H9 (cell line): Measurements from ENCODE around the gene ARMH3. TPM values are rescaled to one million over a fixed set of nuclear protein-coding genes. Genes with fewer than 3 reads are reported as not detected.

Experiments
- DNase-seq: peaks from one replicate; pipeline ENCODE4 v3.0.0-alpha.2; 2017
- H2AFZ ChIP-seq: one replicate; pipeline ENCODE4 v1.6.1; 2013; ENCODE audit warnings: mild to moderate bottlenecking, low read length, control low read depth, moderate library complexity
- H2AK5ac ChIP-seq: 2 replicates; pipeline ENCODE4 v1.6.1; 2013; ENCODE audit warnings: low read length, control low read depth, mixed read lengths; ENCODE audit not compliant: insufficient read length
- H2BK120ac ChIP-seq: one replicate; pipeline ENCODE4 v1.6.1; 2013; ENCODE audit warnings: low read depth, mild to moderate bottlenecking, low read length, control low read depth, inconsistent platforms; ENCODE audit not compliant: poor library complexity, severe bottlenecking
- H2BK12ac ChIP-seq: 2 replicates; pipeline ENCODE4 v1.6.1; 2013; ENCODE audit warnings: low read length, control low read depth, mixed read lengths, low read depth; ENCODE audit not compliant: insufficient read length
- H2BK15ac ChIP-seq: 2 replicates; pipeline ENCODE4 v1.6.1; 2013; ENCODE audit warnings: low read depth, low read length, control low read depth
- H2BK20ac ChIP-seq: one replicate; pipeline ENCODE4 v1.6.1; 2013; ENCODE audit warnings: low read depth, mild to moderate bottlenecking, low read length, control low read depth, inconsistent platforms; ENCODE audit not compliant: poor library complexity, severe bottlenecking
- H2BK5ac ChIP-seq: 2 replicates; pipeline ENCODE4 v1.6.1; 2013; ENCODE audit warnings: low read length, control low read depth, mixed read lengths; ENCODE audit not compliant: insufficient read length
- H3K14ac ChIP-seq: 2 replicates; pipeline ENCODE4 v1.6.1; 2013; ENCODE audit warnings: low read length, control low read depth; ENCODE audit not compliant: insufficient read depth
- H3K18ac ChIP-seq: 2 replicates; pipeline ENCODE4 v1.6.1; 2013; ENCODE audit warnings: low read depth, mild to moderate bottlenecking, mixed read lengths, low read length, control low read depth; ENCODE audit not compliant: insufficient read length
- H3K23ac ChIP-seq: 2 replicates; pipeline ENCODE4 v1.6.1; 2013; ENCODE audit warnings: low read length, control low read depth, mixed read lengths, low read depth; ENCODE audit not compliant: insufficient read length
- H3K23me2 ChIP-seq: 2 replicates; pipeline ENCODE4 v1.6.1; 2013; ENCODE audit warnings: low read depth, mild to moderate bottlenecking, mixed read lengths, low read length, control low read depth; ENCODE audit not compliant: insufficient read length, poor library complexity, severe bottlenecking
- H3K27ac ChIP-seq: 2 replicates; pipeline ENCODE4 v1.5.1; 2013; ENCODE audit warnings: low read length, control low read depth, mixed read lengths, low read depth; ENCODE audit not compliant: insufficient read length
- H3K27me3 ChIP-seq: 2 replicates; pipeline ENCODE4 v1.6.1; 2013; ENCODE audit warnings: low read length, control low read depth, inconsistent platforms; ENCODE audit not compliant: insufficient read depth
- H3K4ac ChIP-seq: 2 replicates; pipeline ENCODE4 v1.6.1; 2013; ENCODE audit warnings: low read depth, mild to moderate bottlenecking, control low read depth, inconsistent platforms, low read length, moderate library complexity
- H3K4me1 ChIP-seq: 2 replicates; pipeline ENCODE4 v1.6.1; 2013; ENCODE audit warnings: low read length, control low read depth, inconsistent platforms; ENCODE audit not compliant: insufficient read depth
- H3K4me2 ChIP-seq: 2 replicates; pipeline ENCODE4 v1.6.1; 2013; ENCODE audit warnings: low read length, control low read depth, mixed read lengths; ENCODE audit not compliant: insufficient read length, insufficient read depth
- H3K56ac ChIP-seq: 2 replicates; pipeline ENCODE4 v1.6.1; 2013; ENCODE audit warnings: low read depth, mild to moderate bottlenecking, mixed read lengths, low read length, control low read depth; ENCODE audit not compliant: insufficient read length
- H3K79me1 ChIP-seq: 2 replicates; pipeline ENCODE4 v1.6.1; 2013; ENCODE audit warnings: low read depth, mild to moderate bottlenecking, moderate library complexity, low read length, control low read depth, inconsistent platforms; ENCODE audit not compliant: insufficient read depth, poor library complexity, severe bottlenecking
- H3K79me2 ChIP-seq: 2 replicates; pipeline ENCODE4 v1.6.1; 2013; ENCODE audit warnings: low read length, control low read depth, inconsistent platforms; ENCODE audit not compliant: insufficient read depth
- H3K9ac ChIP-seq: 2 replicates; pipeline ENCODE4 v1.6.1; 2013; ENCODE audit warnings: low read length, control low read depth, mixed read lengths; ENCODE audit not compliant: insufficient read length; ENCODE audit errors: extremely low read depth
- H3K9me3 ChIP-seq: one replicate; pipeline ENCODE4 v1.6.1; 2013; ENCODE audit warnings: low read depth, low read length, inconsistent platforms; ENCODE audit not compliant: control insufficient read depth
- H3T11ph ChIP-seq: one replicate; pipeline ENCODE4 v1.6.1; 2013; ENCODE audit warnings: mild to moderate bottlenecking, low read length, control low read depth, inconsistent platforms
- H4K20me1 ChIP-seq: one replicate; pipeline ENCODE4 v1.6.1; 2013; ENCODE audit not compliant: control insufficient read depth, insufficient read length, insufficient read depth
- H4K5ac ChIP-seq: 2 replicates; pipeline ENCODE4 v1.6.1; 2013; ENCODE audit warnings: low read depth, mild to moderate bottlenecking, mixed read lengths, low read length, control low read depth; ENCODE audit not compliant: insufficient read length
- H4K8ac ChIP-seq: replicated peaks from 2 replicates; pipeline ENCODE4 v1.6.1; 2013; ENCODE audit warnings: low read length, control low read depth, mixed read lengths, low read depth; ENCODE audit not compliant: insufficient read length
- H4K91ac ChIP-seq: 2 replicates; pipeline ENCODE4 v1.6.1; 2013; ENCODE audit warnings: low read depth, mild to moderate bottlenecking, moderate library complexity, mixed read lengths, low read length, control low read depth; ENCODE audit not compliant: insufficient read length
- H3K27ac Mint-ChIP-seq, 3 experiments: 2 replicates in 2 of 3; 3 replicates in 1 of 3; pipeline ENCODE4 v1.8.0; 2020 to 2021; ENCODE audit warnings: mixed read lengths in 3 of 3, mild to moderate bottlenecking in 1 of 3, moderate library complexity in 1 of 3
- H3K27me3 Mint-ChIP-seq: 2 replicates; pipeline ENCODE4 v1.8.0; 2021; ENCODE audit warnings: low read depth, mild to moderate bottlenecking, moderate library complexity, mixed read lengths
- H3K36me3 Mint-ChIP-seq, 3 experiments: 2 replicates in 2 of 3; 3 replicates in 1 of 3; pipeline ENCODE4 v1.8.0; 2020 to 2021; ENCODE audit warnings: low read depth in 3 of 3, mixed read lengths in 3 of 3; ENCODE audit not compliant: insufficient read depth in 1 of 3
- H3K4me1 Mint-ChIP-seq, 2 experiments: 2 replicates each; pipeline ENCODE4 v1.8.0; 2020; ENCODE audit warnings: mixed read lengths in 2 of 2
- H3K4me3 Mint-ChIP-seq, 2 experiments: 2 replicates in 1 of 2; 3 replicates in 1 of 2; pipeline ENCODE4 v1.8.0; 2020 to 2021; ENCODE audit warnings: mild to moderate bottlenecking in 2 of 2, mixed read lengths in 2 of 2, moderate library complexity in 1 of 2
- H3K9me3 Mint-ChIP-seq, 2 experiments: 2 replicates in 1 of 2; 3 replicates in 1 of 2; pipeline ENCODE4 v1.8.0; 2020; ENCODE audit warnings: mild to moderate bottlenecking in 2 of 2, mixed read lengths in 2 of 2, moderate library complexity in 1 of 2
- WGBS: extraction: QIAGEN DNeasy Blood & Tissue Kit; methylation state at CpG from one replicate; pipeline ENCODE4 v1.1.7; 2013; ENCODE audit warnings: missing lambda C conversion rate, low lambda C conversion rate, mixed read lengths; ENCODE audit not compliant: insufficient read length; ENCODE audit errors: extremely low coverage; 5-methylcytosine and 5-hydroxymethylcytosine counted together
- total RNA-seq: library from RNA; stranded (reverse); gene quantifications from 2 replicates; pipeline ENCODE4 v1.2.1, GENCODE V29; 2021
- TF ChIP-seq, protein P1 (sequence below): fragments of 200-600 bp; sonication (generic); conservative IDR thresholded peaks from 3 replicates; pipeline ENCODE4 v1.8.0; 2021; ENCODE audit warnings: antibody characterized with exemption, mild to moderate bottlenecking

ARMH3 gene
- total RNA-seq, 1 experiment from 2014 or later = 20.4 TPM

- no peak overlapping the region for H3K9ac ChIP-seq
- no peak overlapping the region for H2BK120ac ChIP-seq
- no peak overlapping the region; a peak in 1 of 7 replicates for H3K27ac Mint-ChIP-seq
- H3K9me3 Mint-ChIP-seq = no peaks in the 10 kb centered on the region
- no peak overlapping the region for H4K8ac ChIP-seq
- no peaks in the 10 kb centered on the region for H3K27me3 Mint-ChIP-seq
- H2BK12ac ChIP-seq = no peak overlapping the region
- H3K56ac ChIP-seq = no peak overlapping the region
- H3K4me1 ChIP-seq = no peaks in the 10 kb centered on the region; the same call in 1 of the 2 replicates
- no CpG with 5 or more reads among the region's 4 CpGs for WGBS
- no peak overlapping the region for H3K14ac ChIP-seq
- no peak overlapping the region for H2BK5ac ChIP-seq
- no peaks in the 10 kb centered on the region for H3K27me3 ChIP-seq
- peaks cover 2 to 33% (median 14%) of the 10 kb centered on the region in 3 experiments; a peak in 6 of 7 replicates for H3K36me3 Mint-ChIP-seq
- H2AK5ac ChIP-seq = no peak overlapping the region
- H3K79me2 ChIP-seq = no peaks in the 10 kb centered on the region
- H4K91ac ChIP-seq = no peak overlapping the region
- H3K4me3 Mint-ChIP-seq = no peak overlapping the region
- no peak overlapping the region for H2BK15ac ChIP-seq
- no peak overlapping the region for H3K18ac ChIP-seq
- no peak overlapping the region for H3K23ac ChIP-seq
- DNase-seq = no peak
- H4K5ac ChIP-seq = no peak overlapping the region
- H2BK20ac ChIP-seq = no peak overlapping the region
- TF ChIP-seq, protein P1, sequence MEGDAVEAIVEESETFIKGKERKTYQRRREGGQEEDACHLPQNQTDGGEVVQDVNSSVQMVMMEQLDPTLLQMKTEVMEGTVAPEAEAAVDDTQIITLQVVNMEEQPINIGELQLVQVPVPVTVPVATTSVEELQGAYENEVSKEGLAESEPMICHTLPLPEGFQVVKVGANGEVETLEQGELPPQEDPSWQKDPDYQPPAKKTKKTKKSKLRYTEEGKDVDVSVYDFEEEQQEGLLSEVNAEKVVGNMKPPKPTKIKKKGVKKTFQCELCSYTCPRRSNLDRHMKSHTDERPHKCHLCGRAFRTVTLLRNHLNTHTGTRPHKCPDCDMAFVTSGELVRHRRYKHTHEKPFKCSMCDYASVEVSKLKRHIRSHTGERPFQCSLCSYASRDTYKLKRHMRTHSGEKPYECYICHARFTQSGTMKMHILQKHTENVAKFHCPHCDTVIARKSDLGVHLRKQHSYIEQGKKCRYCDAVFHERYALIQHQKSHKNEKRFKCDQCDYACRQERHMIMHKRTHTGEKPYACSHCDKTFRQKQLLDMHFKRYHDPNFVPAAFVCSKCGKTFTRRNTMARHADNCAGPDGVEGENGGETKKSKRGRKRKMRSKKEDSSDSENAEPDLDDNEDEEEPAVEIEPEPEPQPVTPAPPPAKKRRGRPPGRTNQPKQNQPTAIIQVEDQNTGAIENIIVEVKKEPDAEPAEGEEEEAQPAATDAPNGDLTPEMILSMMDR = no peak
- no peaks in the 10 kb centered on the region for H3K79me1 ChIP-seq
- H4K20me1 ChIP-seq = no peaks in the 10 kb centered on the region
- no peak overlapping the region for H2AFZ ChIP-seq
- H3K23me2 ChIP-seq = no peaks in the 10 kb centered on the region
- no peak overlapping the region for H3K4me2 ChIP-seq
- no peak overlapping the region for H3K4ac ChIP-seq
- peaks cover 10 to 25% of the 10 kb centered on the region in 2 experiments for H3K4me1 Mint-ChIP-seq
- no peak overlapping the region for H3K27ac ChIP-seq
- H3T11ph ChIP-seq = no peak overlapping the region
- H3K9me3 ChIP-seq = no peaks in the 10 kb centered on the region
These were observed 86.5 kb downstream of the ARMH3 start for GRCh38 chr10:101969412-101969922.
